HCT116 (cell line): ENCODE measurements around the gene VTI1A. TPM values are rescaled to one million over a fixed set of nuclear protein-coding genes. Genes with fewer than 3 reads are reported as not detected.

Source experiments
- ATAC-seq: fragments of 200-7000 bp; cut with Tn5 transposase; 2 replicates; pipeline ENCODE4 v1.9.1; 2020; ENCODE audit warnings: mild to moderate bottlenecking, moderate library complexity
- BruUV-seq: library from RNA; stranded (reverse); fragments of 400-500 nt; replicated peaks from 2 replicates; lab custom pipeline; 2021; lab: Mats Ljungman, UMichigan
- CTCF ChIA-PET: fragments of 300-600 bp; sonication (Branson Sonifier 250); formaldehyde crosslinking; loops from one replicate; lab custom pipeline; 2021; ENCODE audit warnings: antibody characterized with exemption; lab: Charles Lee
- POLR2A ChIA-PET: fragments of 300-600, 350-600 bp; sonication (Branson Sonifier 250); formaldehyde crosslinking; loops from one replicate; lab custom pipeline; 2021; ENCODE audit warnings: antibody characterized with exemption; lab: Charles Lee
- RAD21 ChIA-PET, 2 experiments: fragments of 300-600 bp; sonication (Branson Sonifier 250); formaldehyde crosslinking; loops; one replicate each; lab custom pipeline; 2023; ENCODE audit warnings: low total read pairs in 2 of 2; ENCODE audit not compliant: uncharacterized antibody in 2 of 2, unreplicated experiment in 2 of 2, low non-redundant PET in 1 of 2; lab: Charles Lee
- DNase-seq: peaks from one replicate; pipeline ENCODE4 v3.0.0-alpha.2; 2010; ENCODE audit warnings: low read depth, low spot score
- H2AFZ ChIP-seq: fragments of 200-600 bp; shearing (Covaris generic), sonication (generic); 2 replicates; pipeline ENCODE4 v1.6.1; 2017; ENCODE audit warnings: low read depth, mixed run types, mixed read lengths, antibody characterized with exemption, low read length; ENCODE audit not compliant: poor library complexity, severe bottlenecking
- H3K27ac ChIP-seq: 2 replicates; pipeline ENCODE4 v1.5.1; 2012; ENCODE audit warnings: low read depth, low read length
- H3K27me3 ChIP-seq: fragments of 200-600 bp; sonication (generic); 2 replicates; pipeline ENCODE4 v1.6.1; 2016; ENCODE audit warnings: mixed run types, low read length, mixed read lengths; ENCODE audit not compliant: insufficient read depth
- H3K36me3 ChIP-seq, 2 experiments: fragments of 200-500 bp in 1 of 2; fragments of 200-600 bp in 1 of 2; sonication (Bioruptor generic) in 1 of 2; sonication (generic) in 1 of 2; 2 replicates each; pipeline versions ENCODE4 v1.5.1 to v1.6.1; 2014 to 2016; ENCODE audit warnings: low read length in 2 of 2, inconsistent platforms in 1 of 2, mixed read lengths in 1 of 2, mixed run types in 1 of 2; ENCODE audit not compliant: insufficient read depth in 2 of 2, control insufficient read depth in 1 of 2
- H3K4me1 ChIP-seq, 2 experiments: fragments of 200-600 bp in 1 of 2; sonication (generic) in 1 of 2; 2 replicates each; pipeline versions ENCODE4 v1.5.1 to v1.6.1; 2012 to 2017; ENCODE audit warnings: low read length in 2 of 2, inconsistent platforms in 1 of 2, mild to moderate bottlenecking in 1 of 2, mixed read lengths in 1 of 2, mixed run types in 1 of 2, moderate library complexity in 1 of 2; ENCODE audit not compliant: insufficient read depth in 2 of 2, control insufficient read depth in 1 of 2
- H3K4me2 ChIP-seq: fragments of 200-600 bp; sonication (generic); 2 replicates; pipeline ENCODE4 v1.6.1; 2017; ENCODE audit warnings: mixed run types, low read length, mixed read lengths
- H3K4me3 ChIP-seq, 2 experiments: fragments of 200-600 bp in 1 of 2; sonication (generic) in 1 of 2; replicated peaks in 1 of 2; 2 replicates each; pipeline ENCODE4 v1.5.1; 2011 to 2016; ENCODE audit warnings: low read length in 2 of 2, control low read depth in 1 of 2, low read depth in 1 of 2, mild to moderate bottlenecking in 1 of 2, mixed read lengths in 1 of 2, mixed run types in 1 of 2
- H3K79me2 ChIP-seq: fragments of 200-600 bp; sonication (generic); 2 replicates; pipeline ENCODE4 v1.6.1; 2017; ENCODE audit warnings: mild to moderate bottlenecking, mixed run types, low read length, moderate library complexity, mixed read lengths; ENCODE audit not compliant: insufficient read depth
- H3K9ac ChIP-seq: fragments of 200-600 bp; sonication (generic); 2 replicates; pipeline ENCODE4 v1.6.1; 2016; ENCODE audit warnings: low read length, mixed read lengths
- H3K9me2 ChIP-seq: fragments of 200-600 bp; sonication (generic), shearing (Covaris generic); 2 replicates; pipeline ENCODE4 v1.6.1; 2017; ENCODE audit warnings: mixed run types, mild to moderate bottlenecking, moderate library complexity; ENCODE audit not compliant: insufficient read depth
- H3K9me3 ChIP-seq, 2 experiments: fragments of 200-500 bp in 1 of 2; fragments of 200-600 bp in 1 of 2; sonication (Bioruptor generic) in 1 of 2; sonication (generic) in 1 of 2; 2 replicates each; pipeline ENCODE4 v1.6.1; 2014 to 2017; ENCODE audit warnings: low read length in 2 of 2, mixed read lengths in 2 of 2, inconsistent platforms in 1 of 2, low read depth in 1 of 2, mild to moderate bottlenecking in 1 of 2, mixed run types in 1 of 2, moderate library complexity in 1 of 2; ENCODE audit not compliant: control insufficient read depth in 1 of 2, insufficient read depth in 1 of 2
- H4K20me1 ChIP-seq: fragments of 200-600 bp; sonication (generic), shearing (Covaris generic); 2 replicates; pipeline ENCODE4 v1.6.1; 2017; ENCODE audit warnings: mixed run types, mild to moderate bottlenecking, moderate library complexity; ENCODE audit not compliant: insufficient read depth
- CEBPB ChIP-seq: IDR thresholded peaks from 2 replicates; pipeline ENCODE4 v1.6.1; 2012; ENCODE audit warnings: low read depth
- CTCF ChIP-seq, 3 experiments: fragments of 200-600 bp in 1 of 3; sonication (generic) in 1 of 3; IDR thresholded peaks in 2 of 3; conservative IDR thresholded peaks in 1 of 3; 2 replicates each; pipeline ENCODE4 v1.5.1; 2012 to 2017; ENCODE audit warnings: low read depth in 2 of 3, low read length in 2 of 3, antibody characterized with exemption in 1 of 3, borderline replicate concordance in 1 of 3, control low read depth in 1 of 3, mild to moderate bottlenecking in 1 of 3, mixed read lengths in 1 of 3, mixed run types in 1 of 3, moderate library complexity in 1 of 3; ENCODE audit not compliant: insufficient read depth in 1 of 3
- EZH2 ChIP-seq: fragments of 200-600 bp; sonication (generic); IDR thresholded peaks from 2 replicates; pipeline ENCODE4 v1.6.1; 2017; ENCODE audit warnings: antibody characterized with exemption, mixed run types
- FOSL1 ChIP-seq: IDR thresholded peaks from 2 replicates; pipeline ENCODE4 v1.6.1; 2012; ENCODE audit warnings: low read depth
- POLR2AphosphoS5 ChIP-seq: IDR thresholded peaks from 2 replicates; pipeline ENCODE4 v1.6.1; 2011; ENCODE audit warnings: mild to moderate bottlenecking, low read depth, low read length, moderate library complexity
- REST ChIP-seq: IDR thresholded peaks from 2 replicates; pipeline ENCODE4 v1.6.1; 2012; ENCODE audit warnings: low read depth
- SIN3A ChIP-seq: IDR thresholded peaks from 2 replicates; pipeline ENCODE4 v1.6.1; 2012; ENCODE audit warnings: low read depth
- SP1 ChIP-seq: IDR thresholded peaks from 2 replicates; pipeline ENCODE4 v1.6.1; 2012; ENCODE audit warnings: low read depth
- SRF ChIP-seq: IDR thresholded peaks from 2 replicates; pipeline ENCODE4 v1.6.1; 2012; ENCODE audit warnings: low read depth
- intact Hi-C: fragments of 100-400 bp; cut with micrococcal nuclease; formaldehyde crosslinking; loops from 2 replicates; pipeline ENCODE4 v1.10.0; 2022
- total RNA-seq: library from RNA; stranded (reverse); gene quantifications from one replicate; pipeline ENCODE4 v1.2.1, GENCODE V29; 2021; ENCODE audit not compliant: unreplicated experiment
- TF ChIP-seq, protein P1 (sequence below): IDR thresholded peaks from 2 replicates; pipeline ENCODE4 v1.6.1; 2012

The VTI1A gene
- total RNA-seq, 1 experiment from 2014 or later: 80.7 TPM

DNA sequence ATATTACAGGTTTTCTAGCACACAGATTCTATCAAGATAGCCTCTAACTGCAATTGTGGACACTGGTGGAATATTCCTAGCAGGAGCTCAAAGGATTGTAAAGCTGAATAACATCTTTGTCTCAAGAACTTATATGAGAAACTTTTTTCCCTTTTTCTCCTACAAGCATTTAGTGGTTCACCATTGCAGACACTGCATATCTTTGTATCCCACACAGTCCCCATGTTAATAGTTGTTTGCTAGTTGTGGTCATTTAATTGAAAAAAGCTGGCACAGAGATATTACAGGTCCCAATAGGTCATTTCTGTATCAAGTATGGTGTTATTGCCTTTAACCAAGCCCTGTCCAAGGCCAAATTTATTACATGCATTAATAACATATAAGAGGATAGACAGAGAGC is 276.9 kb downstream of the VTI1A start (continued):
- TF ChIP-seq REST (no peak), CEBPB (no peak), SP1 (no peak), SIN3A (no peak), FOSL1 (no peak), EZH2 (no peak)
- TF ChIP-seq, protein P1, sequence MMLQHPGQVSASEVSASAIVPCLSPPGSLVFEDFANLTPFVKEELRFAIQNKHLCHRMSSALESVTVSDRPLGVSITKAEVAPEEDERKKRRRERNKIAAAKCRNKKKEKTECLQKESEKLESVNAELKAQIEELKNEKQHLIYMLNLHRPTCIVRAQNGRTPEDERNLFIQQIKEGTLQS: no peak

GRCh38 chr10:112724404-112724991 is 277.5 kb downstream of the VTI1A start:
- POLR2A ChIA-PET: no interaction called here
- no TSS peak for BruUV-seq
- no peak for DNase-seq

More at GRCh38 chr10:112724404-112724991, 277.5 kb downstream of the VTI1A start:
- H3K4me2 ChIP-seq: no peak overlapping the region
- H3K27me3 ChIP-seq: no peaks in the 10 kb centered on the region
- no peaks in the 10 kb centered on the region for H3K9me2 ChIP-seq
- H3K4me1 ChIP-seq: peaks cover 2 to 6% of the 10 kb centered on the region in 2 experiments; a peak in 2 of 4 replicates
- ChIA-PET CTCF (no interaction called here), RAD21 (interaction anchor here in 1 of 2 experiments (0.6 kb wide), 1 partner anchor 86 kb away, joined by 3 read pairs; no protein-coding TSS in a partner anchor)
- intact Hi-C loops: loop anchor here (5.0 to 10.0 kb wide), 3 partner anchors 228 to 798 kb away; partner anchors contain the start of gene TCF7L2
- no peaks in the 10 kb centered on the region for H3K79me2 ChIP-seq
- TF ChIP-seq CTCF (IDR thresholded peaks at IDR 0.05 in 2 of 3, conservative IDR thresholded peaks at IDR 0.05 in 1 of 3; ENCODE audit: borderline replicate concordance in 1 of 3, insufficient read depth in 1 of 3, low read depth in 2 of 3, low read length in 2 of 3) (no peak), SRF (no peak), POLR2AphosphoS5 (no peak), EZH2 (no peak)
- H3K36me3 ChIP-seq: no peaks in the 10 kb centered on the region
- H3K27ac ChIP-seq: no peak overlapping the region
- no peaks in the 10 kb centered on the region for H3K9me3 ChIP-seq
- H3K9ac ChIP-seq: no peak overlapping the region
- no peak overlapping the region for H3K4me3 ChIP-seq
- H2AFZ ChIP-seq: no peak overlapping the region
- no peaks in the 10 kb centered on the region for H4K20me1 ChIP-seq
- no peak for ATAC-seq
